Measurements from ENCODE around the gene KCNT1. TPM values are rescaled to one million over a fixed set of nuclear protein-coding genes. Genes with fewer than 3 reads are reported as not detected.

The KCNT1 gene
- total RNA-seq, 3 donors from 2014 or later: 0.05 TPM; not detected in 2

GRCh38 chr9:135761150-135761844 lies 59.3 kb downstream of the KCNT1 start:
- Mint-ChIP-seq H3K9me3 (no peaks in the 10 kb centered on the region), H3K27me3 (ENCODE audit: low read depth) (no peaks in the 10 kb centered on the region), H3K4me3 (no peak overlapping the region), H3K36me3 (ENCODE audit: insufficient read depth) (no peaks in the 10 kb centered on the region), H3K4me1 (ENCODE audit: low read depth) (no peaks in the 10 kb centered on the region)
- no peak for ATAC-seq
- DNase-seq: no peak

- ATAC-seq (no peak), DNase-seq (no peak)
- H3K27me3 Mint-ChIP-seq (ENCODE audit: low read depth): no peaks in the 10 kb centered on the region
- H3K36me3 Mint-ChIP-seq (ENCODE audit: insufficient read depth): no peaks in the 10 kb centered on the region
- no peaks in the 10 kb centered on the region for H3K4me1 Mint-ChIP-seq (ENCODE audit: low read depth)
- no peak overlapping the region for H3K4me3 Mint-ChIP-seq
- no peaks in the 10 kb centered on the region for H3K9me3 Mint-ChIP-seq
Measured at GRCh38 chr9:135761845-135762168, 59.8 kb downstream of the KCNT1 start.

DNA sequence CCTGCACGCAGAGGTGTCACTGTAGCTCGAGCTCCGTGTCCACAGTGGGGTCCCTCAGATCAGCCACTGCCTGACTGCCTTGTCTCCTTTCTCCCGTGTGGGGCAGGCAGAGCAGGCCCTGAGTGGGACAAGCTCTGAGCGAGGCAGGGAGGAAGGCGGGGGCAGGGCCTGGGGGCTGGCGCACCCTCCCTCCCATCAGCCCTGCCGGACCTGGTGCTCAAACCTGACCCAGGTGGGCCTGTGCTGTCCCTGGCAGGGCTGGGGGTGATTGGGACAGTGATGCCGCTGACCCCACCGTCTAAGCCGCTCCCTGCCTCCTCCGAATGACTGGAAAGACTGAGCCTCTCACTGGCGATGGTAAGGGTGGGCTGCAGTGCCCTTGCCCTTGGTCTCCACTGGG lies 60.9 kb downstream of the KCNT1 start:
- H3K27me3 Mint-ChIP-seq (ENCODE audit: low read depth): no peaks in the 10 kb centered on the region
- H3K4me1 Mint-ChIP-seq (ENCODE audit: low read depth): no peaks in the 10 kb centered on the region
- H3K4me3 Mint-ChIP-seq: no peak overlapping the region
- DNase-seq (no peak), ATAC-seq (no peak)
- no peaks in the 10 kb centered on the region for H3K9me3 Mint-ChIP-seq
- no peaks in the 10 kb centered on the region for H3K36me3 Mint-ChIP-seq (ENCODE audit: insufficient read depth)

GRCh38 chr9:135763716-135764446 lies 61.9 kb downstream of the KCNT1 start:
- Mint-ChIP-seq H3K27me3 (ENCODE audit: low read depth) (no peaks in the 10 kb centered on the region), H3K4me1 (ENCODE audit: low read depth) (no peaks in the 10 kb centered on the region), H3K4me3 (no peak overlapping the region), H3K36me3 (ENCODE audit: insufficient read depth) (no peaks in the 10 kb centered on the region), H3K9me3 (no peaks in the 10 kb centered on the region)
- ATAC-seq (no peak), DNase-seq (no peak)

DNA sequence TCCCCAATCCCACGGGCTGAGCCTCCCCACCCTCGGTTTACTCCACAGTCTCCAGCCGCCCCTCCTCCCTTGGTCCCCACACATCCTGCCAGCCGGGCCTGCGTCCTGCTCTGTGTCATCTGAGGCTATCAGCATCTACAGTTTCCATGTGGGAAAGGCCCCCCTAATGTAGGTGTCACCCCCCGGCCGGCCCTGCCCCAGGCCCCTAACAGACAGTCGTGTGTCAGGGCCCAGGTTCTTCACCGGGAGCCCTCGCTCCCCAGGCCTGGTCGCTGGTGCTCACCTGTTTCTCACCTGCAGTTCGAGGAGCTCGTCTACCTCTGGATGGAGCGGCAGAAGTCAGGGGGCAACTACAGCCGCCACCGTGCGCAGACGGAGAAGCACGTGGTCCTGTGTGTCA lies 62.7 kb downstream of the KCNT1 start:
- Mint-ChIP-seq H3K4me3 (no peak overlapping the region), H3K27me3 (ENCODE audit: low read depth) (no peaks in the 10 kb centered on the region), H3K36me3 (ENCODE audit: insufficient read depth) (no peaks in the 10 kb centered on the region), H3K4me1 (ENCODE audit: low read depth) (no peaks in the 10 kb centered on the region), H3K9me3 (no peaks in the 10 kb centered on the region)
- ATAC-seq (no peak), DNase-seq (no peak)

DNA sequence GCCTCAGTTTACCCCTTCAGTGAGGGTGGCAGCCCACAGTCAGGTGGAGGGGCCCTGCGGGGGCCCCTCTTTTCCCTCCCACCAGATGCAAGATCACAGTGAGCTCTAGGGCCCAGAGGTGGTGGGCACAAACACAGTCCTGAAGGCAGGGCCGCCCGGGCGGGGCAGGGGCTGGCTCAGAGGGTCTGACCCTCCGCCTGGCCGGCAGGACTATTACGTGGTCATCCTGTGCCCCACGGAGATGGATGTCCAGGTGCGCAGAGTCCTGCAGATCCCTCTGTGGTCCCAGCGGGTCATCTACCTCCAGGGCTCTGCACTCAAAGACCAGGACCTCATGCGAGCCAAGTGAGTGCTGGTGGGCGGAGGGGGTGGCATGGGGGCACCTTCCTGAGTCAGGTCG lies 63.4 kb downstream of the KCNT1 start:
- Mint-ChIP-seq H3K36me3 (ENCODE audit: insufficient read depth) (no peaks in the 10 kb centered on the region), H3K9me3 (no peaks in the 10 kb centered on the region), H3K4me1 (ENCODE audit: low read depth) (no peaks in the 10 kb centered on the region), H3K27me3 (ENCODE audit: low read depth) (no peaks in the 10 kb centered on the region), H3K4me3 (no peak overlapping the region)
- ATAC-seq (no peak), DNase-seq (no peak)

- Mint-ChIP-seq H3K9me3 (no peaks in the 10 kb centered on the region), H3K4me1 (ENCODE audit: low read depth) (no peaks in the 10 kb centered on the region), H3K4me3 (no peak overlapping the region), H3K36me3 (ENCODE audit: insufficient read depth) (no peaks in the 10 kb centered on the region), H3K27me3 (ENCODE audit: low read depth) (no peaks in the 10 kb centered on the region)
- DNase-seq: no peak
- ATAC-seq: no peak
Measured at GRCh38 chr9:135766251-135766650, 64.3 kb downstream of the KCNT1 start.

DNA sequence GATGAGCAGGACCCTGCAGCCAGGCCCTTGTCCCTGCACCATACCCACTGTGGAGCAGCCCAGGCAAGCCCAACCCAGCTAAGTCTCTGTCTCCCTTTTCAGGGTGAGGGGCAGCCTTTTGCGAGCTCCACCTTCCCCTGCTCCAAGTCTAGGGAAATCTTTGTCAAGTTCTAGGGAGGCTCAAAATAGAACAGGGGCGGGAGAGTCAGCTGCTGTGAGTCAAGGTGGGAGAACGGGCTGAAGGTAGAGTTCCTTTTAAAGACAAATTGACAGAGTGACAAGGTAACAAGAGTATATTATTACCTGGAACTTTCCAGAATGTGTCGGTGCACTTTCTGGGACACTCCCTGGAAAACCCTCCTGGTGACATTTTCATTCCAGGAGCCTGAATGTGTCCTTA lies 64.7 kb downstream of the KCNT1 start:
- Mint-ChIP-seq H3K9me3 (no peaks in the 10 kb centered on the region), H3K36me3 (ENCODE audit: insufficient read depth) (no peaks in the 10 kb centered on the region)
- ATAC-seq: no peak

DNA sequence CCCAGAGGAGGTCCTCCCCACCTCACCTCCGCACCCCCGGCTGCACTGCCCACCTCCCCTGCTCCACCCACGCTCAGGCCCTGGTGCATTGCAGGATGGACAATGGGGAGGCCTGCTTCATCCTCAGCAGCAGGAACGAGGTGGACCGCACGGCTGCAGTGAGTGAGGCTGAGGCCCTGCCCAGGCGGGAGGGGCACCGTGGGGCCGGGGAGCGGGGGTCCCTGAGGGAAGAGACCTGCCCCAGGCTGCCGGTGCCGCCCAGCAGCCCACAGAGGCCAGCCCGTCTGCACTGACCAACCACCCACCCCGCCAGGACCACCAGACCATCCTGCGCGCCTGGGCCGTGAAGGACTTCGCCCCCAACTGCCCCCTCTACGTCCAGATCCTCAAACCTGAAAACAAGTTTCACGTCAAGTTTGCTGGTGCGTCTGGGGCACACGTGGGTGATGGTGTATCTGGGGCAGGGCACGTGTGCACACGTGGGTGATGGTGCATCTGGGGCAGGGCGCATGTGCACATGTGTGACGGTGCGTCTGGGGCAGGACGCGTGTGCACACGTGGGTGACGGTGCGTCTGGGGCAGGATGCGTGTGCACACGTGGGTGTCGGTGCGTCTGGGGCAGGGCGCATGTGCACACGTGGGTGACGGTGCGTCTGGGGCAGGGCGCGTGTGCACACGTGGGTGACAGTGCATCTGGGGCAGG lies 66.7 kb downstream of the KCNT1 start:
- Mint-ChIP-seq H3K4me1 (ENCODE audit: low read depth) (no peaks in the 10 kb centered on the region), H3K4me3 (no peak overlapping the region), H3K27me3 (ENCODE audit: low read depth) (no peaks in the 10 kb centered on the region), H3K9me3 (no peaks in the 10 kb centered on the region), H3K36me3 (ENCODE audit: insufficient read depth) (no peaks in the 10 kb centered on the region)
- no peak for DNase-seq
- ATAC-seq: no peak

More for the DNA sequence above, 64.7 kb downstream of the KCNT1 start:
- Mint-ChIP-seq H3K27me3 (ENCODE audit: low read depth) (no peaks in the 10 kb centered on the region), H3K4me3 (no peak overlapping the region), H3K4me1 (ENCODE audit: low read depth) (no peaks in the 10 kb centered on the region)
- DNase-seq: no peak

GRCh38 chr9:135769489-135770202 lies 67.7 kb downstream of the KCNT1 start:
- ATAC-seq (no peak), DNase-seq (no peak)
- Mint-ChIP-seq H3K4me3 (no peak overlapping the region), H3K9me3 (no peaks in the 10 kb centered on the region), H3K27me3 (ENCODE audit: low read depth) (no peaks in the 10 kb centered on the region), H3K4me1 (ENCODE audit: low read depth) (no peaks in the 10 kb centered on the region), H3K36me3 (ENCODE audit: insufficient read depth) (no peaks in the 10 kb centered on the region)

DNA sequence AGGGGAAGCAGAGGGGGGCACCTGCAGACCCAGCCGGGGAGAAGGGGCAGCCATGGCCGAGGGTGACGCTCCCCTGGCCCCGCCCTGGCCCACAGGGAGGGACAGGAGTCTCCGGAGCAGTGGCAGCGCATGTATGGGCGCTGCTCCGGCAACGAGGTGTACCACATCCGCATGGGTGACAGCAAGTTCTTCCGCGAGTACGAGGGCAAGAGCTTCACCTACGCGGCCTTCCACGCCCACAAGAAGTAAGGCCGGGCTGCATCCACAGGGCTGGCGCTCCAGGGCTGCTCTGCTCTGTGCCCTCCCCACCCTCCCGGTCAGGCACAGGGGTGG lies 68.2 kb downstream of the KCNT1 start:
- DNase-seq: no peak
- no peaks in the 10 kb centered on the region for H3K36me3 Mint-ChIP-seq (ENCODE audit: insufficient read depth)
- H3K4me3 Mint-ChIP-seq: no peak overlapping the region
- no peak for ATAC-seq
- H3K4me1 Mint-ChIP-seq (ENCODE audit: low read depth): no peaks in the 10 kb centered on the region
- no peaks in the 10 kb centered on the region for H3K9me3 Mint-ChIP-seq
- H3K27me3 Mint-ChIP-seq (ENCODE audit: low read depth): no peaks in the 10 kb centered on the region

DNA sequence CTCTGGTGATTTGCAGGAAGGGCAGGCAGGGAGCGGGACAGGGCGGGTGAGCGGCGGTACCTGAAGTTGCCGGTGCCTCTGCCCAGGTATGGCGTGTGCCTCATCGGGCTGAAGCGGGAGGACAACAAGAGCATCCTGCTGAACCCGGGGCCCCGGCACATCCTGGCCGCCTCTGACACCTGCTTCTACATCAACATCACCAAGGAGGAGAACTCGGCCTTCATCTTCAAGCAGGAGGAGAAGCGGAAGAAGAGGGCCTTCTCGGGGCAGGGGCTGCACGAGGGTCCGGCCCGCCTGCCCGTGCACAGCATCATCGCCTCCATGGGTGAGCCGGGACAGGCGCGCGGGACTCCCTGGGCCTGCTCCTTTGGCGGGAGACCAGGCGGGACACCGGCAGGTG lies 68.8 kb downstream of the KCNT1 start:
- H3K4me1 Mint-ChIP-seq (ENCODE audit: low read depth): no peaks in the 10 kb centered on the region

DNA sequence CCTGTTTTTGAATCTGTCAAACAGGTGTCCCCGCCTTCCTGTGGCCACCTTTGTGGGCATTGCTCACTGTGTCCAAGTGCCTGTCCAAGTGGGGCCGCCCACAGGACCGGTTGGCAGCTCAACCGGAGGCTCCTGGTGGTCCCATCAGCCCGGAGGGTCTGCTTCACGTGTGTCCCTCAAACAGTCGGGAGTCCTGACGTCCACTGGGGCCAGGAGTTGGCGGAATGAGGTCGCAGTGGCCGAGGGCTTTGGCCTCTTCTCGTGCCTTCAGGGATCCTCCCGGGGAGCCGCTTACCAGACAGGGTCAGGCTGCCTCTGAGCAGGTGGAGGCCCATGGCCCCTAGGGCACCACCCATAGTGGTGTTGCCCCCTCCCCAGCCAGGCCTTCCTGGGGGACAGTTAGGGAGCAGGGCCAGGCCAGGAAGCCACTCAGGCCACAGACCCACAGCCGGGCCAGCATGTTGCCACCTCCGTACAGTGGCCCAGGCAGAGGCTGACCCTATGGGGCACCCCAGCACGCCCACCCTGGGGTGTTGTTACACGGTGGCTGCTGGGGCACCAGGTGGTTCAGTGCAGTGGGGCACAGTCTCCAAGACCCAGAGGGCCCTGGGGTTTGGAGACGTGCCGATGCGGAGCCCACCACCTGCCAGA lies 69.5 kb downstream of the KCNT1 start:
- Mint-ChIP-seq H3K4me3 (no peak overlapping the region), H3K4me1 (ENCODE audit: low read depth) (no peaks in the 10 kb centered on the region), H3K9me3 (no peaks in the 10 kb centered on the region), H3K27me3 (ENCODE audit: low read depth) (no peaks in the 10 kb centered on the region), H3K36me3 (ENCODE audit: insufficient read depth) (no peaks in the 10 kb centered on the region)
- ATAC-seq (no peak), DNase-seq (no peak)

More for the DNA sequence above, 68.8 kb downstream of the KCNT1 start:
- Mint-ChIP-seq H3K9me3 (no peaks in the 10 kb centered on the region), H3K27me3 (ENCODE audit: low read depth) (no peaks in the 10 kb centered on the region), H3K4me3 (no peak overlapping the region), H3K36me3 (ENCODE audit: insufficient read depth) (no peaks in the 10 kb centered on the region)
- DNase-seq (no peak), ATAC-seq (no peak)

DNA sequence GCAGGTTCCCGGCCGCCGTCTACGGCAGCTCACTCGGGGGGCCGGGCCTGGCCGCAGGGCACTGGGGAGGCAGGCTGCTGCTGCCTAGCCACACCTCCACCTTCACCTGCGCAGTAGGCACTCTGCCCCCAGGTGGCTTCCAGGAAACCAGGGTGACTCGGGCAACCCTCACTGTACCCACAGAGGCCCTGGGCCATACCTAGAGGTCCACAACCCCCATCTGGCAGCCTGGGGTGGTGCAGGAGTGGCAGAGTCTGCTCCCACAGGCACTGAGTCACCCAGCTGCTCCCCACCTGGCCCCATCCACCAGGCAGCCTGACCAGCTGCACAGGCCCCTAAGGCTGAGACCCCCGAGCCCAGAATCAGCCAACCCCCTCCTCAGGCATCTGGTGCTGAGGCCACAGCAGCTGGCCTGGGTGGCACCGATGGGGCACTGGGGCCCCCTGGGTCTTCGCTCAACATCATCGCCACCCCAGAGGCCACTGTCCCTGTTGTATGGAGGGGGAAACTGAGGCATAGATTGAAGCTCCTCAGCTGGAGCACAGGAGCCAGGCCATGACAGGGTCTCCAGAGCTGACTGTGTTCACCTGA lies 70.2 kb downstream of the KCNT1 start:
- Mint-ChIP-seq H3K9me3 (no peaks in the 10 kb centered on the region), H3K36me3 (ENCODE audit: insufficient read depth) (no peaks in the 10 kb centered on the region), H3K4me3 (no peak overlapping the region), H3K4me1 (ENCODE audit: low read depth) (no peaks in the 10 kb centered on the region), H3K27me3 (ENCODE audit: low read depth) (no peaks in the 10 kb centered on the region)
- DNase-seq: no peak
- ATAC-seq: no peak
